Measurements from ENCODE around the gene APLP1. TPM values are rescaled to one million over a fixed set of nuclear protein-coding genes. Genes with fewer than 3 reads are reported as not detected.
"Not testable (repeated sequence)": the region's sequence is repeated elsewhere in the genome, so short reads cannot be mapped to it uniquely, and the experiment has no call there.

Gene APLP1
- total RNA-seq, 2 experiments from 2014 or later: 0.42 to 0.79 TPM

GRCh38 chr19:35874392-35874930, 6.1 kb downstream of the APLP1 start:
- peaks cover 13% of the 10 kb centered on the region for H3K27me3 Mint-ChIP-seq

GRCh38 chr19:35879068-35879467, 10.7 kb downstream of the APLP1 start:
- H3K36me3 Mint-ChIP-seq (ENCODE audit: low read depth): no peaks in the 10 kb centered on the region
- ChIA-PET CTCF (interaction anchor here (0.6 to 1.2 kb wide), 4 partner anchors 9 to 248 kb away, joined by 3 to 5 read pairs (median 3); no protein-coding TSS in a partner anchor), POLR2A (no interaction called here)
- H3K27me3 Mint-ChIP-seq: peaks cover 14% of the 10 kb centered on the region
- no peak overlapping the region for H3K4me3 Mint-ChIP-seq
- DNase-seq: no peak
- H3K27ac Mint-ChIP-seq: no peak overlapping the region
- H3K4me1 Mint-ChIP-seq: peaks cover 11% of the 10 kb centered on the region
- H3K9me3 Mint-ChIP-seq: no peaks in the 10 kb centered on the region

More at GRCh38 chr19:35874392-35874930, 6.1 kb downstream of the APLP1 start:
- CTCF ChIA-PET: no interaction called here
- peaks cover 9% of the 10 kb centered on the region for H3K4me1 Mint-ChIP-seq
- no peak overlapping the region for H3K27ac Mint-ChIP-seq
- POLR2A ChIA-PET: no interaction called here
- peaks cover 3% of the 10 kb centered on the region for H3K9me3 Mint-ChIP-seq
- H3K4me3 Mint-ChIP-seq: no peak overlapping the region
- H3K36me3 Mint-ChIP-seq (ENCODE audit: low read depth): no peaks in the 10 kb centered on the region
- no peak for DNase-seq

- CTCF ChIA-PET: interaction anchor here (0.6 to 1.2 kb wide), 4 partner anchors 9 to 247 kb away, joined by 3 to 5 read pairs (median 3); no protein-coding TSS in a partner anchor
- POLR2A ChIA-PET: no interaction called here
- Mint-ChIP-seq H3K27me3 (peaks cover 14% of the 10 kb centered on the region), H3K4me1 (peaks cover 11% of the 10 kb centered on the region), H3K36me3 (ENCODE audit: low read depth) (no peaks in the 10 kb centered on the region), H3K27ac (no peak overlapping the region), H3K4me3 (no peak overlapping the region), H3K9me3 (no peaks in the 10 kb centered on the region)
- DNase-seq: peak; percentile 89
Observed at GRCh38 chr19:35879770-35880317, 11.5 kb downstream of the APLP1 start.

GRCh38 chr19:35882114-35882832, 13.9 kb downstream of the APLP1 start:
- CTCF ChIA-PET: interaction anchor here (0.6 to 3.8 kb wide), 9 partner anchors 10 to 185 kb away, joined by 3 to 29 read pairs (median 4); no protein-coding TSS in a partner anchor
- Mint-ChIP-seq H3K4me1 (peaks cover 11% of the 10 kb centered on the region), H3K27me3 (peaks cover 14% of the 10 kb centered on the region), H3K9me3 (no peaks in the 10 kb centered on the region), H3K36me3 (ENCODE audit: low read depth) (peaks cover 14% of the 10 kb centered on the region), H3K27ac (no peak overlapping the region), H3K4me3 (no peak overlapping the region)
- peak; percentile 78 for DNase-seq
- POLR2A ChIA-PET: interaction anchor here (0.5 kb wide), 1 partner anchor 167 kb away, joined by 3 read pairs; no protein-coding TSS in a partner anchor

GRCh38 chr19:35883882-35884281, 15.5 kb downstream of the APLP1 start:
- H3K27ac Mint-ChIP-seq: no peak overlapping the region
- ChIA-PET POLR2A (interaction anchor here (1.2 kb wide), 1 partner anchor 9 kb away, joined by 3 read pairs; no protein-coding TSS in a partner anchor), CTCF (interaction anchor here (0.6 to 3.8 kb wide), 3 partner anchors 9 to 48 kb away, joined by 3 to 29 read pairs (median 23); no protein-coding TSS in a partner anchor)
- peaks cover 15% of the 10 kb centered on the region for H3K4me1 Mint-ChIP-seq
- no peaks in the 10 kb centered on the region for H3K9me3 Mint-ChIP-seq
- DNase-seq: no peak
- H3K27me3 Mint-ChIP-seq: peaks cover 8% of the 10 kb centered on the region
- H3K36me3 Mint-ChIP-seq (ENCODE audit: low read depth): peaks cover 25% of the 10 kb centered on the region
- no peak overlapping the region for H3K4me3 Mint-ChIP-seq

GRCh38 chr19:35885225-35885738, 16.9 kb downstream of the APLP1 start:
- no peak for DNase-seq
- Mint-ChIP-seq H3K36me3 (ENCODE audit: low read depth) (peaks cover 36% of the 10 kb centered on the region), H3K27me3 (no peaks in the 10 kb centered on the region), H3K4me3 (no peak overlapping the region), H3K27ac (no peak overlapping the region), H3K9me3 (no peaks in the 10 kb centered on the region), H3K4me1 (peaks cover 12% of the 10 kb centered on the region)
- ChIA-PET CTCF (no interaction called here), POLR2A (no interaction called here)

GRCh38 chr19:35885904-35886303, 17.5 kb downstream of the APLP1 start:
- no peak overlapping the region for H3K4me3 Mint-ChIP-seq
- peaks cover 12% of the 10 kb centered on the region for H3K4me1 Mint-ChIP-seq
- ChIA-PET POLR2A (no interaction called here), CTCF (no interaction called here)
- H3K36me3 Mint-ChIP-seq (ENCODE audit: low read depth): peaks cover 40% of the 10 kb centered on the region
- no peaks in the 10 kb centered on the region for H3K27me3 Mint-ChIP-seq
- peak overlapping the region; percentile 55 for H3K27ac Mint-ChIP-seq
- no peaks in the 10 kb centered on the region for H3K9me3 Mint-ChIP-seq
- no peak for DNase-seq

- H3K4me1 Mint-ChIP-seq: peaks cover 11% of the 10 kb centered on the region
- no peaks in the 10 kb centered on the region for H3K9me3 Mint-ChIP-seq
- no peaks in the 10 kb centered on the region for H3K27me3 Mint-ChIP-seq
- CTCF ChIA-PET: interaction anchor here (0.6 to 1.5 kb wide), 2 partner anchors 42 to 60 kb away, joined by 3 read pairs; no protein-coding TSS in a partner anchor
- H3K27ac Mint-ChIP-seq: no peak overlapping the region
- no peak for DNase-seq
- H3K36me3 Mint-ChIP-seq (ENCODE audit: low read depth): peaks cover 43% of the 10 kb centered on the region
- POLR2A ChIA-PET: no interaction called here
- no peak overlapping the region for H3K4me3 Mint-ChIP-seq
Observed at GRCh38 chr19:35887197-35887596, 18.8 kb downstream of the APLP1 start.

- Mint-ChIP-seq H3K9me3 (no peaks in the 10 kb centered on the region), H3K27ac (no peak overlapping the region), H3K4me1 (peaks cover 12% of the 10 kb centered on the region), H3K27me3 (no peaks in the 10 kb centered on the region), H3K4me3 (no peak overlapping the region), H3K36me3 (ENCODE audit: low read depth) (peaks cover 53% of the 10 kb centered on the region)
- DNase-seq: no peak
- ChIA-PET POLR2A (no interaction called here), CTCF (interaction anchor here (1.0 to 1.5 kb wide), 2 partner anchors 10 to 41 kb away, joined by 3 read pairs; no protein-coding TSS in a partner anchor)
Observed at GRCh38 chr19:35888398-35888797, 20.0 kb downstream of the APLP1 start.

GRCh38 chr19:35889370-35890112, 21.2 kb downstream of the APLP1 start:
- no peak overlapping the region for H3K27ac Mint-ChIP-seq
- H3K4me1 Mint-ChIP-seq: peaks cover 12% of the 10 kb centered on the region
- CTCF ChIA-PET: no interaction called here
- H3K9me3 Mint-ChIP-seq: no peaks in the 10 kb centered on the region
- peaks cover 58% of the 10 kb centered on the region for H3K36me3 Mint-ChIP-seq (ENCODE audit: low read depth)
- POLR2A ChIA-PET: no interaction called here
- no peaks in the 10 kb centered on the region for H3K27me3 Mint-ChIP-seq
- no peak for DNase-seq
- no peak overlapping the region for H3K4me3 Mint-ChIP-seq

GRCh38 chr19:35890113-35890650, 21.8 kb downstream of the APLP1 start:
- H3K36me3 Mint-ChIP-seq (ENCODE audit: low read depth): peaks cover 61% of the 10 kb centered on the region
- H3K4me1 Mint-ChIP-seq: peaks cover 14% of the 10 kb centered on the region
- no peaks in the 10 kb centered on the region for H3K9me3 Mint-ChIP-seq
- H3K4me3 Mint-ChIP-seq: no peak overlapping the region
- no peaks in the 10 kb centered on the region for H3K27me3 Mint-ChIP-seq
- no peak for DNase-seq
- H3K27ac Mint-ChIP-seq: no peak overlapping the region
- ChIA-PET CTCF (no interaction called here), POLR2A (no interaction called here)

GRCh38 chr19:35891819-35892218, 23.4 kb downstream of the APLP1 start:
- H3K9me3 Mint-ChIP-seq, H3K27me3 Mint-ChIP-seq, H3K4me3 Mint-ChIP-seq, DNase-seq, POLR2A ChIA-PET, H3K27ac Mint-ChIP-seq: not testable (repeated sequence)
- Mint-ChIP-seq H3K36me3 (ENCODE audit: low read depth) (peaks cover 59% of the 10 kb centered on the region), H3K4me1 (peaks cover 22% of the 10 kb centered on the region)
- CTCF ChIA-PET: interaction anchor here (4.0 kb wide), 1 partner anchor 9 kb away, joined by 23 read pairs; no protein-coding TSS in a partner anchor
